HEK293 (cell line): ENCODE data around the gene USP32.

Source experiments
- CTCF ChIA-PET: fragments of 350-600 bp; formaldehyde crosslinking; extraction: SDS; loops from one replicate; lab custom pipeline; 2021; ENCODE audit warnings: antibody characterized with exemption; lab: Yijun Ruan, JAX
- POLR2A ChIA-PET: fragments of 300-600 bp; formaldehyde crosslinking; extraction: SDS; loops from one replicate; lab custom pipeline; 2020; ENCODE audit warnings: antibody characterized with exemption, inconsistent platforms; lab: Yijun Ruan, JAX
- H3K27ac ChIP-seq: fragments of 200-500 bp; sonication (Bioruptor generic); 2 replicates; pipeline ENCODE4 v1.5.1; 2014; ENCODE audit warnings: low read depth, low read length, control low read depth, inconsistent platforms; ENCODE audit errors: extremely low read depth
- H3K36me3 ChIP-seq, 2 experiments: fragments of 200-500 bp in 1 of 2; sonication (Bioruptor generic) in 1 of 2; 1 replicate in 1 of 2; 2 replicates in 1 of 2; pipeline ENCODE4 v1.5.1; 2014 to 2017; ENCODE audit warnings: inconsistent platforms in 2 of 2, low read length in 2 of 2; ENCODE audit not compliant: control insufficient read depth in 2 of 2, insufficient read depth in 1 of 2
- H3K4me1 ChIP-seq: fragments of 200-500 bp; sonication (Bioruptor generic); 2 replicates; pipeline ENCODE4 v1.5.1; 2014; ENCODE audit warnings: mild to moderate bottlenecking, low read length, inconsistent platforms; ENCODE audit not compliant: control insufficient read depth, insufficient read depth
- H3K4me3 ChIP-seq: 2 replicates; pipeline ENCODE4 v1.5.1; 2011; ENCODE audit warnings: low read depth, mild to moderate bottlenecking, control low read depth, low read length, moderate library complexity
- H3K9me3 ChIP-seq: fragments of 200-500 bp; sonication (Bioruptor generic); 2 replicates; pipeline ENCODE4 v1.5.1; 2014; ENCODE audit warnings: low read depth, low read length, inconsistent platforms; ENCODE audit not compliant: control insufficient read depth, insufficient read depth
- AEBP2 ChIP-seq: fragments of 450-650 bp; formaldehyde crosslinking; IDR thresholded peaks from 2 replicates; pipeline ENCODE4 v1.5.1; 2016; ENCODE audit warnings: missing biosample characterization, missing genetic modification characterization, borderline replicate concordance
- KLF1 ChIP-seq: fragments of 450-650 bp; formaldehyde crosslinking; IDR thresholded peaks from 2 replicates; pipeline ENCODE4 v1.5.1; 2016; ENCODE audit warnings: missing biosample characterization, missing genetic modification characterization
- KLF10 ChIP-seq: fragments of 450-650 bp; IDR thresholded peaks from 2 replicates; pipeline ENCODE4 v1.5.1; 2018; ENCODE audit warnings: missing biosample characterization, mild to moderate bottlenecking, missing genetic modification characterization
- PRDM6 ChIP-seq: fragments of 450-650 bp; formaldehyde crosslinking; IDR thresholded peaks from 2 replicates; pipeline ENCODE4 v1.5.1; 2017; ENCODE audit warnings: missing biosample characterization, missing genetic modification characterization
- SETDB1 ChIP-seq: IDR thresholded peaks from one replicate; pipeline ENCODE4 v1.6.1; 2017; ENCODE audit warnings: mild to moderate bottlenecking, low read length, moderate library complexity, mixed read lengths; ENCODE audit not compliant: insufficient read length
- ZBTB1 ChIP-seq: fragments of 450-650 bp; formaldehyde crosslinking; IDR thresholded peaks from 2 replicates; pipeline ENCODE4 v1.5.1; 2016; ENCODE audit warnings: missing biosample characterization, missing genetic modification characterization
- ZBTB6 ChIP-seq: fragments of 450-650 bp; formaldehyde crosslinking; IDR thresholded peaks from 2 replicates; pipeline ENCODE4 v1.5.1; 2017; ENCODE audit warnings: missing biosample characterization, missing genetic modification characterization
- ZFHX2 ChIP-seq: fragments of 450-650 bp; formaldehyde crosslinking; conservative IDR thresholded peaks from 2 replicates; pipeline ENCODE4 v1.5.1; 2016; ENCODE audit warnings: missing biosample characterization, missing genetic modification characterization
- ZNF239 ChIP-seq: fragments of 450-650 bp; formaldehyde crosslinking; IDR thresholded peaks from 2 replicates; pipeline ENCODE4 v1.5.1; 2016; ENCODE audit warnings: missing biosample characterization, missing genetic modification characterization
- ZNF248 ChIP-seq: fragments of 450-650 bp; formaldehyde crosslinking; IDR thresholded peaks from 2 replicates; pipeline ENCODE4 v1.5.1; 2017; ENCODE audit warnings: missing biosample characterization, missing genetic modification characterization

Gene USP32

GRCh38 chr17:60425626-60426025 lies 33.7 kb upstream of the USP32 start:
- Histone ChIP-seq H3K9me3 (no peaks in the 10 kb centered on the region), H3K4me1 (no peaks in the 10 kb centered on the region), H3K36me3 (no peaks in the 10 kb centered on the region), H3K4me3 (no peak overlapping the region), H3K27ac (no peak overlapping the region)
- ChIA-PET POLR2A (interaction anchor here (1.6 kb wide), 1 partner anchor 15 kb away, joined by 3 read pairs; no protein-coding TSS in a partner anchor), CTCF (interaction anchor here (0.6 kb wide), 1 partner anchor 526 kb away, joined by 5 read pairs; no protein-coding TSS in a partner anchor)
- TF ChIP-seq ZBTB6 (tag by site-specific recombination) (peak; percentile 24; the same call in 1 of the 2 replicates), ZNF239 (tag by site-specific recombination) (no peak)

GRCh38 chr17:60423865-60424264 lies 31.9 kb upstream of the USP32 start:
- TF ChIP-seq KLF10 (tag by site-specific recombination) (peak; percentile 83), KLF1 (tag by site-specific recombination) (peak; percentile 79), AEBP2 (tag by site-specific recombination) (no peak), SETDB1 (peak; percentile 48)
- TF ChIP-seq, all 188 proteins: peak for 3
- CTCF ChIA-PET = interaction anchor here (0.6 to 0.9 kb wide), 3 partner anchors 12 to 1152 kb away, joined by 3 read pairs; no protein-coding TSS in a partner anchor
- Histone ChIP-seq H3K36me3 (no peaks in the 10 kb centered on the region), H3K27ac (no peak overlapping the region), H3K9me3 (no peaks in the 10 kb centered on the region), H3K4me1 (no peaks in the 10 kb centered on the region), H3K4me3 (no peak overlapping the region)
- POLR2A ChIA-PET = no interaction called here

GRCh38 chr17:60422162-60422665 lies 30.3 kb upstream of the USP32 start, which contains the start of gene CHCT1:
TSS of gene CHCT1 (plus strand) at chr17:60422489. CDS start at chr17:60422593, 104 bp downstream.
- Histone ChIP-seq H3K4me3 (peak within 1 kb of the TSS; percentile 23), H3K27ac (peak within 1 kb of the TSS; percentile 17; the same call in 1 of the 2 replicates)
- CTCF ChIA-PET = interaction anchor here (1.0 kb wide), 1 partner anchor 147 kb away, joined by 3 read pairs; no protein-coding TSS in a partner anchor

More at GRCh38 chr17:60422162-60422665, 30.3 kb upstream of the USP32 start, which contains the start of gene CHCT1:
- H3K9me3 ChIP-seq = no peaks in the 10 kb centered on the region
- TF ChIP-seq ZBTB1 (no peak), ZFHX2 (tag by site-specific recombination) (0 out of 2 replicates have a peak, but pooled peaks have one; percentile 8), ZNF248 (tag by site-specific recombination) (no peak), PRDM6 (tag by site-specific recombination) (no peak)
- H3K36me3 ChIP-seq = no peaks in the 10 kb centered on the region
- H3K4me1 ChIP-seq = no peaks in the 10 kb centered on the region
- POLR2A ChIA-PET = no interaction called here
